ENCODE measurements around the gene SMAGP. TPM values are rescaled to one million over a fixed set of nuclear protein-coding genes. Genes with fewer than 3 reads are reported as not detected.

Gene SMAGP
- total and polyA plus RNA-seq, 2 of the 4 experiments (the other 2 are of a cell fraction) = 12.2 to 42.7 TPM

DNA sequence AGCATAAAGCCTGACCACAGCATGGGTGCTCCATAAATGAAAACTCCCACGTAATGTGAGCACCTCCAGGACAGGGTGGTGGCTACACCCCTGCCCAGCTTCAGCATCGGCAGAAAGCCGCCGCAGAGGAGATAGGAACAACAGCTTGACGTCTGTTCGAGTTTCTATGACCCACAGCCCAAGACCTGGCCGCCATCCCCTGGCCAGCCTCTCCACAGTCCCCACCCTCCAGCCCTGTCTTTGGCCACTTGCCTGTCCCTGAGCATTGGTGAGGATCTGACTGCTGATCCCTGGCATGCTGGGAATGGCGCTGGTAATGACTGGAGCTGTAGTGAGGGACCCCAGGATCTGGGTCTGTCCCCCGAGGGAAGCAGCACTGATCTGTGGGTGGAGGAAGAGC lies 73.7 kb downstream of the SMAGP start:
- DNase-seq = no peak
- no peak overlapping the region for H2AK5ac ChIP-seq (ENCODE audit: low read depth, low read length)
- H3K56ac ChIP-seq (ENCODE audit: extremely low read depth, insufficient read depth, low read length) = no peak overlapping the region
- H3K9me1 ChIP-seq (ENCODE audit: insufficient read depth, low read length) = 0 out of 2 replicates have a peak, but pooled peaks cover 2% of the 10 kb centered on the region
- no peak overlapping the region for H3K4me2 ChIP-seq (ENCODE audit: low read depth, low read length)
- no peak overlapping the region for H3K23ac ChIP-seq (ENCODE audit: low read depth, low read length)
- TF ChIP-seq MAZ (IDR thresholded peaks at IDR 0.05; ENCODE audit: borderline replicate concordance, low read depth, low read length) (no peak), RAD21 (IDR thresholded peaks at IDR 0.05; ENCODE audit: low read length) (no peak), RCOR1 (IDR thresholded peaks at IDR 0.05; ENCODE audit: insufficient replicate concordance, low read length) (no peak), CHD1 (IDR thresholded peaks at IDR 0.05; ENCODE audit: low read depth, low read length) (no peak), FOS (IDR thresholded peaks at IDR 0.05; ENCODE audit: low read depth, low read length) (no peak), POLR2A (IDR thresholded peaks at IDR 0.05; ENCODE audit: low read depth, low read length) (no peak), CEBPB (IDR thresholded peaks at IDR 0.05; ENCODE audit: low read depth, low read length) (no peak), RFX5 (IDR thresholded peaks at IDR 0.05; ENCODE audit: low read depth, low read length) (no peak), MAFK (IDR thresholded peaks at IDR 0.05; ENCODE audit: low read depth, low read length) (no peak), BHLHE40 (IDR thresholded peaks at IDR 0.05; ENCODE audit: low read depth, low read length) (no peak), SMC3 (IDR thresholded peaks at IDR 0.05; ENCODE audit: low read depth, low read length) (no peak), NFE2L2 (IDR thresholded peaks at IDR 0.05; ENCODE audit: low read depth, low read length) (no peak), MXI1 (IDR thresholded peaks at IDR 0.05; ENCODE audit: borderline replicate concordance, low read depth, low read length) (no peak)
- TF ChIP-seq, protein P1, sequence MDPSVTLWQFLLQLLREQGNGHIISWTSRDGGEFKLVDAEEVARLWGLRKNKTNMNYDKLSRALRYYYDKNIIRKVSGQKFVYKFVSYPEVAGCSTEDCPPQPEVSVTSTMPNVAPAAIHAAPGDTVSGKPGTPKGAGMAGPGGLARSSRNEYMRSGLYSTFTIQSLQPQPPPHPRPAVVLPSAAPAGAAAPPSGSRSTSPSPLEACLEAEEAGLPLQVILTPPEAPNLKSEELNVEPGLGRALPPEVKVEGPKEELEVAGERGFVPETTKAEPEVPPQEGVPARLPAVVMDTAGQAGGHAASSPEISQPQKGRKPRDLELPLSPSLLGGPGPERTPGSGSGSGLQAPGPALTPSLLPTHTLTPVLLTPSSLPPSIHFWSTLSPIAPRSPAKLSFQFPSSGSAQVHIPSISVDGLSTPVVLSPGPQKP (IDR thresholded peaks at IDR 0.05; ENCODE audit: borderline replicate concordance, low read depth, low read length) = no peak
- TF ChIP-seq, protein P2, sequence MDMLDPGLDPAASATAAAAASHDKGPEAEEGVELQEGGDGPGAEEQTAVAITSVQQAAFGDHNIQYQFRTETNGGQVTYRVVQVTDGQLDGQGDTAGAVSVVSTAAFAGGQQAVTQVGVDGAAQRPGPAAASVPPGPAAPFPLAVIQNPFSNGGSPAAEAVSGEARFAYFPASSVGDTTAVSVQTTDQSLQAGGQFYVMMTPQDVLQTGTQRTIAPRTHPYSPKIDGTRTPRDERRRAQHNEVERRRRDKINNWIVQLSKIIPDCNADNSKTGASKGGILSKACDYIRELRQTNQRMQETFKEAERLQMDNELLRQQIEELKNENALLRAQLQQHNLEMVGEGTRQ (IDR thresholded peaks at IDR 0.05; ENCODE audit: low read depth, low read length) = no peak
- TF ChIP-seq, protein P3, sequence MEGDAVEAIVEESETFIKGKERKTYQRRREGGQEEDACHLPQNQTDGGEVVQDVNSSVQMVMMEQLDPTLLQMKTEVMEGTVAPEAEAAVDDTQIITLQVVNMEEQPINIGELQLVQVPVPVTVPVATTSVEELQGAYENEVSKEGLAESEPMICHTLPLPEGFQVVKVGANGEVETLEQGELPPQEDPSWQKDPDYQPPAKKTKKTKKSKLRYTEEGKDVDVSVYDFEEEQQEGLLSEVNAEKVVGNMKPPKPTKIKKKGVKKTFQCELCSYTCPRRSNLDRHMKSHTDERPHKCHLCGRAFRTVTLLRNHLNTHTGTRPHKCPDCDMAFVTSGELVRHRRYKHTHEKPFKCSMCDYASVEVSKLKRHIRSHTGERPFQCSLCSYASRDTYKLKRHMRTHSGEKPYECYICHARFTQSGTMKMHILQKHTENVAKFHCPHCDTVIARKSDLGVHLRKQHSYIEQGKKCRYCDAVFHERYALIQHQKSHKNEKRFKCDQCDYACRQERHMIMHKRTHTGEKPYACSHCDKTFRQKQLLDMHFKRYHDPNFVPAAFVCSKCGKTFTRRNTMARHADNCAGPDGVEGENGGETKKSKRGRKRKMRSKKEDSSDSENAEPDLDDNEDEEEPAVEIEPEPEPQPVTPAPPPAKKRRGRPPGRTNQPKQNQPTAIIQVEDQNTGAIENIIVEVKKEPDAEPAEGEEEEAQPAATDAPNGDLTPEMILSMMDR (conservative IDR thresholded peaks at IDR 0.05; ENCODE audit: low read depth, low read length) = no peak
- ATAC-seq (ENCODE audit: low read depth) = no peak
- no peak overlapping the region for H2BK5ac ChIP-seq (ENCODE audit: low read depth, low read length, poor library complexity, severe bottlenecking)
- no peaks in the 10 kb centered on the region for H3K27me3 ChIP-seq (ENCODE audit: control insufficient read depth, insufficient read depth, low read length)
- no peak overlapping the region for H3K4ac ChIP-seq (ENCODE audit: low read depth, low read length)
- no peak overlapping the region for H2AK9ac ChIP-seq (replicated peaks; ENCODE audit: low read depth, low read length, poor library complexity)
- ChIA-PET CTCF (no interaction called here), POLR2A (ENCODE audit: unreplicated experiment) (no interaction called here)
- H3K9ac ChIP-seq (ENCODE audit: low read depth, low read length) = no peak overlapping the region
- no peak overlapping the region for H2BK20ac ChIP-seq (ENCODE audit: low read depth, low read length)
- H2BK120ac ChIP-seq (ENCODE audit: low read depth, low read length) = no peak overlapping the region
- no peak overlapping the region for H2AFZ ChIP-seq (replicated peaks; ENCODE audit: low read length, poor library complexity)
- BruUV-seq (replicated peaks) = no TSS peak
- H3K14ac ChIP-seq (replicated peaks; ENCODE audit: low read depth, low read length) = no peak overlapping the region
- WGBS, 2 experiments (ENCODE audit: extremely low coverage in 2 of 2, insufficient read length in 1 of 2) = 75% methylated on average over 1 of the region's 9 CpGs; no CpG with 5 or more reads in 1 of the 2 experiments
- H3K9me3 ChIP-seq (ENCODE audit: control insufficient read depth, insufficient read depth, low read length) = no peaks in the 10 kb centered on the region
- dilution Hi-C loops (cut with HindIII; ENCODE audit: low sequenced_read_pairs, unreplicated experiment) = no loop called here
- H4K91ac ChIP-seq (ENCODE audit: insufficient read depth, low read depth, low read length) = no peak overlapping the region
- intact Hi-C loops (cut with micrococcal nuclease) = no loop called here
- no peaks in the 10 kb centered on the region for H3K4me1 ChIP-seq (ENCODE audit: control insufficient read depth, insufficient read depth, low read length)
- no peak overlapping the region for H3K18ac ChIP-seq (ENCODE audit: low read depth, low read length)
- H3K79me1 ChIP-seq (ENCODE audit: low read depth in 1 of 2, low read length in 2 of 2) = no peaks in the 10 kb centered on the region
- H4K8ac ChIP-seq (ENCODE audit: low read depth in 2 of 2, low read length in 2 of 2) = no peak overlapping the region
- H4K5ac ChIP-seq (ENCODE audit: low read depth, low read length) = no peak overlapping the region
- peaks cover 6% of the 10 kb centered on the region; the same call in 1 of the 2 replicates for H3K36me3 ChIP-seq (ENCODE audit: control insufficient read depth, insufficient read depth, low read length)
- in situ Hi-C loops (cut with MboI; ENCODE audit: low sequenced_read_pairs) = no loop called here
- no peak overlapping the region for H3K4me3 ChIP-seq (ENCODE audit: insufficient read depth, low read depth, low read length)
- H3K27ac ChIP-seq (ENCODE audit: insufficient read depth, low read length) = no peak overlapping the region
- H2BK15ac ChIP-seq (ENCODE audit: low read depth, low read length) = no peak overlapping the region
- H4K20me1 ChIP-seq (ENCODE audit: insufficient read depth, low read length) = no peaks in the 10 kb centered on the region

Data from IMR-90 (cell line).